Mesodermal cell (in vitro differentiated cells): Measurements from ENCODE around the gene TUT4. TPM values are rescaled to one million over a fixed set of nuclear protein-coding genes. Genes with fewer than 3 reads are reported as not detected.

Experiments used
- H3K27ac ChIP-seq: 2 replicates; pipeline ENCODE4 v1.7.0; 2013; ENCODE audit warnings: mild to moderate bottlenecking, low read depth, low read length, moderate library complexity; ENCODE audit not compliant: severe bottlenecking
- H3K36me3 ChIP-seq: 2 replicates; pipeline ENCODE4 v1.7.1; 2013; ENCODE audit warnings: mild to moderate bottlenecking, low read length, moderate library complexity; ENCODE audit not compliant: control insufficient read depth, insufficient read depth
- H3K4me1 ChIP-seq: one replicate; pipeline ENCODE4 v1.7.1; 2013; ENCODE audit warnings: mild to moderate bottlenecking, low read length; ENCODE audit not compliant: insufficient read depth, control insufficient read depth, poor library complexity, severe bottlenecking
- H3K4me3 ChIP-seq: 2 replicates; pipeline ENCODE4 v1.7.0; 2013; ENCODE audit warnings: low read length, control low read depth, mild to moderate bottlenecking; ENCODE audit not compliant: insufficient read depth, poor library complexity, severe bottlenecking; ENCODE audit errors: extremely low read depth
- H3K9me3 ChIP-seq: 2 replicates; pipeline ENCODE4 v1.7.1; 2013; ENCODE audit warnings: mild to moderate bottlenecking, low read length, moderate library complexity; ENCODE audit not compliant: control insufficient read depth
- WGBS, 2 experiments: methylation state at CpG; one replicate each; pipeline ENCODE4 v1.1.5; 2013; ENCODE audit warnings: missing lambda C conversion rate in 2 of 2; ENCODE audit not compliant: insufficient coverage in 2 of 2; 5-methylcytosine and 5-hydroxymethylcytosine counted together
- polyA plus RNA-seq, 2 experiments: library from polyadenylated mRNA; stranded (reverse); fragments of 50-300 nt; gene quantifications; one replicate each; pipeline ENCODE4 v1.2.3, GENCODE V29; 2013

TUT4 gene
- 65.9 TPM for polyA plus RNA-seq (2013, experiment 1 of 2)
- 61.0 TPM for polyA plus RNA-seq (2013, experiment 2 of 2)

DNA sequence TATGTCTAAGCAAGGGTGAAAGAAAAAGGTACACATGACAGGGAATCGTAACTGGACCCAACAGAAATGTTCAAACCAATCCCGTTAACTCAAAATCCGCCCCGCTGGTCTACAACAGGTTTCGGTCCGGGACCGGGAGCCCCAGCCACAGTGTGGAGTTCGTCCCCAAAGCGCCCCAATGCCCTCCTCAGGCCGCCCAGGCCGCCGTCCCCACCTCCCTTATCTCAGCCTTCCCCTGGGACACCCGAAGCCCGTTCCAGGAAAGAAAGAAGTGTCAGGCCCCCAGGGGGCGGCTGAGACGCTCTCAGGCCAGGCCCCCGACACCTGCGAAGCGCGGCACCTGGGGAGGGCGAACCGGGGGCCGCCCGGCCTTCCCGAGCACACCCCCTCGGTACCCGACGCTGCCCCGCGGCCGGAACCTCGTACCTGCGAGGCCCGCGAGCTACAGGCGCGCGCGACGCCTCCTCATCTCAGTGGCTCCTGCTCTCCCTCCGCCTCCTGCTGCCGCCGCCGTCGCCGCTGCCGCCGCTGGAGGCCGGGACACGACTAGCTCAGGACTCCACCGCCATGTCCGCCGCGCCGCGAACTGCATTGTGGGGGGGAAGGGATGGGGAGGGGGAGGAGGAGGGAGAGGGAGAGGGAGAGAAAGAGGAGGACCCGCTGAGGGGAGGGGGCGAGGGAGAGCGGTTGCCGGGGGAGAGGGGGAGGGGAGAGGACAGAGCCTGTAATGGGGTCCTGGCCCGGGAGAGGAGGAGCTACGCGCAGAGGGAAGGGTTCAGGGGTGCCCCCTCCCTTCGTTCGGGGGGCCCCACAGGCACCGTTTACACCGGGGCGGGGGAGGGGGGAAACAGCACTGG lies at the start of gene TUT4:
TUT4 (minus strand) TSS at position 588 of the 857 bp plus-strand sequence. CDS start 26,812 bp downstream, outside the sequence.
- H3K36me3 ChIP-seq: no peaks in the 10 kb centered on the region
- peaks cover 13% of the 10 kb centered on the region for H3K4me1 ChIP-seq
- H3K9me3 ChIP-seq: no peaks in the 10 kb centered on the region
- H3K4me3 ChIP-seq: peak within 1 kb of the TSS; percentile 93
- 1% methylated on average over 33 of the region's 68 CpGs for WGBS, 2 experiments
- H3K27ac ChIP-seq: peak within 1 kb of the TSS; percentile 96

DNA sequence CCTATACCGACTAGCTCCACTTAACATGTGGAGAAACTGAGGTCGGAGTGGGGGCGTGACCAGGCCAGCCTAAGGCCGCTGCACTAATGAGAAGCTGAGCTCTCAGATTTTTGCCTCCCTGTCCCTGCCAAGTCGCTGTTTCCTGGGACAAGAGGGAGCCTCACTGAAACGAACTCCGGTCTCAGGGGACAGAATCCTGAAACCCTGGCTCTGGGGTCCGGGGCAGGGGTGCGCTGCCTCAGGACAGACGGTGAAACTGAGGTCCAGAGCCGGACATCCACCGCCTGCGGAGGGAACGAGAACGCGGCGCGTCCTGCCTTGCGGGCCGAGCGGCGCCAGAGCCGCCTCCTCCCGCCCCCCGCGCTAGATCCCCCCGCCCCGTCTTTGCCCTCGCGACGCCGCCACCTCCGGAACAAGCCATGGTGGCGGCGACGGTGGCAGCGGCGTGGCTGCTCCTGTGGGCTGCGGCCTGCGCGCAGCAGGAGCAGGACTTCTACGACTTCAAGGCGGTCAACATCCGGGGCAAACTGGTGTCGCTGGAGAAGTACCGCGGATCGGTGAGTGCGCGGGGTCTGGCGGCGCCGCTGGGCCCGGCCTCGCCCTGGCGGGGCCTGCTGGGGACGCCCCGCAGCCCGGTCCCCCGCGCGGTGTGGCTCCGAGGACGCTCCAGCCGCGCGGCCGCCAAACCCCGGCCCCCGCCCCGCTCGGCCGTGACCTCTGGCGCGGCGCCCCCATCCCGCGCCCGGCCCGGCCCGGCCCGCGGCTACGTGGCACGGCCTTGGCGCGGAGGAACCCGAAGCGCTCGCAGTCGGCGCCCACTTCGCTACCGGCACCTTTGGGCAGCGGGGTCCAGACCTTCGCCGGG lies 49.3 kb upstream of the TUT4 start, which contains the start of gene GPX7:
GPX7 (plus strand) TSS at position 381 of the 865 bp plus-strand sequence; CDS start at position 420, 39 bp downstream.
- Histone ChIP-seq H3K9me3 (no peaks in the 10 kb centered on the region), H3K36me3 (peaks cover 12% of the 10 kb centered on the region), H3K27ac (no peak within 1 kb of the TSS), H3K4me3 (peak within 1 kb of the TSS; percentile 40), H3K4me1 (no peaks in the 10 kb centered on the region)
- WGBS, 2 experiments: 6% methylated on average over 52 to 93 of the region's 97 CpGs

- Histone ChIP-seq H3K36me3 (peaks cover 5% of the 10 kb centered on the region), H3K27ac (no peak overlapping the region), H3K9me3 (no peaks in the 10 kb centered on the region), H3K4me3 (no peak overlapping the region), H3K4me1 (no peaks in the 10 kb centered on the region)
- WGBS, 2 experiments: 94 to 96% methylated on average over 3 of the region's 3 CpGs
Measured at GRCh38 chr1:52601519-52601918, 48.6 kb upstream of the TUT4 start.

- Histone ChIP-seq H3K9me3 (no peaks in the 10 kb centered on the region), H3K4me1 (no peaks in the 10 kb centered on the region), H3K4me3 (no peak overlapping the region), H3K36me3 (no peaks in the 10 kb centered on the region), H3K27ac (no peak overlapping the region)
- 95 to 99% methylated on average over 8 of the region's 8 CpGs for WGBS, 2 experiments
Measured at GRCh38 chr1:52600533-52601179, 47.8 kb upstream of the TUT4 start.

DNA sequence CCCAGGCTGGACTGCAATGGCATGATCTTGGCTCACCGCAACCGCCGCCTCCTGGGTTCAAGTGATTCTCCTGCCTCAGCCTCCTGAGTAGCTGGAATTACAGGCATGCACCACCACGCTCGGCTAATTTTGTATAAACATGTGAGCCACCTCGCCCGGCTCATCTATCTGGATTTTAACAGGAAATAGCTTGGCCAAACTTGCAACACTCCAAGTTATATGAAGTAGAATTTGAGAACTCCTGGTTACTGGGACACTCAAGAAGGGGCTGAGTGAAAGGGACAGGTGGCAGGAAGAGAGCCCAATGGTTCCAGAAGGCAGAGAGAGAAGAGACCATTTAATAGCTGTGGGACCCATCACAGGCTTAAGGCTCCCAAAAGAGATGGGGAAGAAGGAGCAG lies 46.3 kb upstream of the TUT4 start:
- no peaks in the 10 kb centered on the region for H3K9me3 ChIP-seq
- no peak overlapping the region for H3K27ac ChIP-seq
- no peaks in the 10 kb centered on the region for H3K36me3 ChIP-seq
- no peaks in the 10 kb centered on the region for H3K4me1 ChIP-seq
- no peak overlapping the region for H3K4me3 ChIP-seq
- 90 to 93% methylated on average over 6 to 7 of the region's 7 CpGs for WGBS, 2 experiments

GRCh38 chr1:52598729-52599128 lies 45.8 kb upstream of the TUT4 start:
- Histone ChIP-seq H3K27ac (no peak overlapping the region), H3K36me3 (no peaks in the 10 kb centered on the region), H3K4me1 (no peaks in the 10 kb centered on the region), H3K4me3 (no peak overlapping the region), H3K9me3 (no peaks in the 10 kb centered on the region)
- 98 to 100% methylated on average over 3 to 5 of the region's 7 CpGs for WGBS, 2 experiments

DNA sequence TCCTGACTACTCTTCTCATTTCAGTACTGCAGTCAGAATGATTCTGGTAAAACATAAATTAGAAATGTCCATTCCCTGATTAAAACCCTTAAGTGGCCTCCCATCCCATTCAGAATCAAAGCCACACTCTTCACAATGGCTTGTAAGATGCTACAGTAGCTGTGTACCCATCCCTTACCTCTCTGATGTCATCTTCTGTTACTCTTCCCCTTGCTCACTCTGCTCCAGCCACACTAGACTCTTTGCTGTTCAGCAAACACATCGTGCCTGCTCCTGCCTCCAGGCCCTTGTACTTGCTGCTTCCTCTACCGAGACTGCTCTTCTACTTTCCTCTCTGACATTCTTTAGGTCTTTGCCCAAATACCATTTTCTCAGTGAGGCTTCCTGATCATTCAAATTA lies 45.0 kb upstream of the TUT4 start:
- no peaks in the 10 kb centered on the region for H3K9me3 ChIP-seq
- H3K36me3 ChIP-seq: no peaks in the 10 kb centered on the region
- no peaks in the 10 kb centered on the region for H3K4me1 ChIP-seq
- 79 to 86% methylated on average over 2 of the region's 2 CpGs for WGBS, 2 experiments
- no peak overlapping the region for H3K4me3 ChIP-seq
- no peak overlapping the region for H3K27ac ChIP-seq

GRCh38 chr1:52595061-52595460 lies 42.2 kb upstream of the TUT4 start:
- H3K27ac ChIP-seq: no peak overlapping the region
- H3K4me1 ChIP-seq: no peaks in the 10 kb centered on the region
- WGBS, 2 experiments: 80 to 100% methylated on average over 2 to 3 of the region's 3 CpGs
- no peaks in the 10 kb centered on the region for H3K36me3 ChIP-seq
- no peaks in the 10 kb centered on the region for H3K9me3 ChIP-seq
- no peak overlapping the region for H3K4me3 ChIP-seq

GRCh38 chr1:52593495-52593894 lies 40.6 kb upstream of the TUT4 start:
- no peaks in the 10 kb centered on the region for H3K9me3 ChIP-seq
- 75 to 91% methylated on average over 1 of the region's 1 CpG for WGBS, 2 experiments
- H3K4me1 ChIP-seq: no peaks in the 10 kb centered on the region
- H3K4me3 ChIP-seq: no peak overlapping the region
- no peaks in the 10 kb centered on the region for H3K36me3 ChIP-seq
- no peak overlapping the region for H3K27ac ChIP-seq

DNA sequence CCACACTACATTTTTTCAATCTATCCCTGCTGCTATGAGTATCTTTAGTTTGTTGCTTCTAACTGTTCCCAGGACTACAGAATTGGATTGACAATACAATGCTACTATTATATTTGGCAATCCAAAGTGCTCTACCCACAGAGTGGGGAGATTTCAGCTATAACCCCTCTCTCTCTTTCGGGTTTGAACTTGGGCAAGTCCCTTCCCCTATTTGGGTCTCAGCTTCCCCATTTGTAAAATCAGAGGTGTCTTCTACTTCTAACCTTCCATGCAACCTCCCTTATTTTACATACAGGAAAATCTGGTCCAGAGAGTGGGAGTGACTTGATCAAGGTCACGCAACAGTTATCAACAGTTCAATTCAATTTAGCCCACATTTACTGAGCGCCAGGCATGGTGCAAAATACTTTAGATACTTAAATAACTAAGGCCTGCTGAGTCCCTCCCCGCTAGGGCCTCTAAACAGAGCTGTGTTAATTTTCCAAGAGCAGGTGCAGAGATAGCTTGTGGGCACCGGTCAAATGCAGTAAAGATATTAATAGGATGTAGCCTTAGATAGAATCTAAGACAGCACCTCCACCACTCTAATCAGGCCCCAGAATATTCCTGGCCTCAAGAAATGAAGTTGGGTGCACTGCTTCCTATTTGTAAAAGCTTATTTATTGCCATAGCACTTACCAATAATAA lies 39.9 kb upstream of the TUT4 start:
- H3K27ac ChIP-seq: no peak overlapping the region
- H3K36me3 ChIP-seq: no peaks in the 10 kb centered on the region
- H3K4me3 ChIP-seq: no peak overlapping the region
- H3K4me1 ChIP-seq: no peaks in the 10 kb centered on the region
- no peaks in the 10 kb centered on the region for H3K9me3 ChIP-seq
- WGBS, 2 experiments: 100% methylated on average over 1 of the region's 5 CpGs; no CpG with 5 or more reads in 1 of the 2 experiments
